ENCODE data around the gene KMT5C. TPM values are rescaled to one million over a fixed set of nuclear protein-coding genes. Genes with fewer than 3 reads are reported as not detected.

Gene KMT5C
- total and polyA plus RNA-seq, 2 donors (not counting 1 experiment from before 2014, with no cell fraction given) = 22.2 to 23.6 TPM

GRCh38 chr19:55304279-55304978 is 35.2 kb upstream of the KMT5C start:
- no peaks in the 10 kb centered on the region for H3K9me3 Mint-ChIP-seq (ENCODE audit: insufficient read depth)
- Histone ChIP-seq H3K9me3 (ENCODE audit: control extremely low read depth in 1 of 3, control insufficient read depth in 2 of 3, insufficient read depth in 1 of 3, low read length in 2 of 3) (peaks cover 0 to 9% (median 0%) of the 10 kb centered on the region in 3 donors), H3K36me3 (replicated peaks in 1 of 2; ENCODE audit: control extremely low read depth in 1 of 2, control insufficient read depth in 1 of 2, extremely low read depth in 1 of 2, insufficient read depth in 2 of 2, low read length in 1 of 2) (no peaks in the 10 kb centered on the region), H3K27me3 (replicated peaks in 1 of 4; ENCODE audit: control extremely low read depth in 1 of 4, control insufficient read depth in 3 of 4, insufficient read depth in 4 of 4, low read length in 3 of 4) (no peaks in the 10 kb centered on the region), H3K4me1 (ENCODE audit: control insufficient read depth in 2 of 2, insufficient read depth in 2 of 2, low read length in 2 of 2) (peaks cover 8 to 15% of the 10 kb centered on the region in 2 donors), H3K4me2 (replicated peaks; ENCODE audit: low read depth, low read length, poor library complexity, severe bottlenecking) (no peak overlapping the region), H3K27ac (ENCODE audit: low read length in 2 of 2) (no peak overlapping the region), H3K4me3 (ENCODE audit: control extremely low read depth in 1 of 5, extremely low read depth in 1 of 5, insufficient read depth in 1 of 5, low read depth in 2 of 5, low read length in 4 of 5) (no peak overlapping the region), H3K79me2 (ENCODE audit: control insufficient read depth, insufficient read depth, low read length) (no peaks in the 10 kb centered on the region), H4K20me1 (ENCODE audit: control insufficient read depth, insufficient read depth, low read length, poor library complexity, severe bottlenecking) (no peaks in the 10 kb centered on the region), H2AFZ (ENCODE audit: insufficient read depth, low read depth, low read length, poor library complexity, severe bottlenecking) (no peak overlapping the region), H3K9ac (ENCODE audit: low read length) (no peak overlapping the region)
- ATAC-seq (ENCODE audit: low read depth) (no peak), DNase-seq (no peak)
- POLR2A ChIA-PET = interaction anchor here (0.7 kb wide), 1 partner anchor 10 kb away, joined by 9 read pairs; no protein-coding TSS in a partner anchor
- H3K27ac Mint-ChIP-seq = peak overlapping the region; percentile 41
- H3K27me3 Mint-ChIP-seq = no peaks in the 10 kb centered on the region
- no peak overlapping the region for H3K4me3 Mint-ChIP-seq
- peaks cover 9% of the 10 kb centered on the region for H3K4me1 Mint-ChIP-seq
- intact Hi-C loops (cut with micrococcal nuclease) = loop anchor here (5.0 kb wide), 1 partner anchor 198 kb away; no protein-coding TSS in a partner anchor
- CTCF ChIA-PET = no interaction called here
- TF ChIP-seq EZH2 (IDR thresholded peaks at IDR 0.05; ENCODE audit: borderline replicate concordance, insufficient read depth, low read depth, low read length, poor library complexity, severe bottlenecking) = no peak
- TF ChIP-seq CTCF (IDR thresholded peaks at IDR 0.05) = no peak
- WGBS (ENCODE audit: insufficient coverage) = 99% methylated on average over 36 of the region's 39 CpGs

GRCh38 chr19:55304980-55305379 is 34.7 kb upstream of the KMT5C start:
- Histone ChIP-seq H3K36me3 (replicated peaks in 1 of 2; ENCODE audit: control extremely low read depth in 1 of 2, control insufficient read depth in 1 of 2, extremely low read depth in 1 of 2, insufficient read depth in 2 of 2, low read length in 1 of 2) (no peaks in the 10 kb centered on the region), H3K27ac (ENCODE audit: low read length in 2 of 2) (no peak overlapping the region), H3K4me2 (replicated peaks; ENCODE audit: low read depth, low read length, poor library complexity, severe bottlenecking) (no peak overlapping the region), H3K4me1 (ENCODE audit: control insufficient read depth in 2 of 2, insufficient read depth in 2 of 2, low read length in 2 of 2) (peaks cover 8 to 15% of the 10 kb centered on the region in 2 donors), H2AFZ (ENCODE audit: insufficient read depth, low read depth, low read length, poor library complexity, severe bottlenecking) (no peak overlapping the region), H4K20me1 (ENCODE audit: control insufficient read depth, insufficient read depth, low read length, poor library complexity, severe bottlenecking) (no peaks in the 10 kb centered on the region), H3K79me2 (ENCODE audit: control insufficient read depth, insufficient read depth, low read length) (no peaks in the 10 kb centered on the region), H3K27me3 (replicated peaks in 1 of 4; ENCODE audit: control extremely low read depth in 1 of 4, control insufficient read depth in 3 of 4, insufficient read depth in 4 of 4, low read length in 3 of 4) (no peaks in the 10 kb centered on the region), H3K9me3 (ENCODE audit: control extremely low read depth in 1 of 3, control insufficient read depth in 2 of 3, insufficient read depth in 1 of 3, low read length in 2 of 3) (peaks cover 0 to 13% (median 0%) of the 10 kb centered on the region in 3 donors), H3K9ac (ENCODE audit: low read length) (no peak overlapping the region), H3K4me3 (ENCODE audit: control extremely low read depth in 1 of 5, extremely low read depth in 1 of 5, insufficient read depth in 1 of 5, low read depth in 2 of 5, low read length in 4 of 5) (no peak overlapping the region)
- POLR2A ChIA-PET = interaction anchor here (0.7 kb wide), 1 partner anchor 11 kb away, joined by 9 read pairs; no protein-coding TSS in a partner anchor
- DNase-seq (no peak), ATAC-seq (ENCODE audit: low read depth) (no peak)
- intact Hi-C loops (cut with micrococcal nuclease) = loop anchor here (5.0 kb wide), 1 partner anchor 197 kb away; no protein-coding TSS in a partner anchor
- no peaks in the 10 kb centered on the region for H3K9me3 Mint-ChIP-seq (ENCODE audit: insufficient read depth)
- H3K27ac Mint-ChIP-seq = no peak overlapping the region
- H3K27me3 Mint-ChIP-seq = no peaks in the 10 kb centered on the region
- WGBS (ENCODE audit: insufficient coverage) = 88% methylated on average over 10 of the region's 14 CpGs
- TF ChIP-seq CTCF (IDR thresholded peaks at IDR 0.05) = no peak
- no peak for TF ChIP-seq EZH2 (IDR thresholded peaks at IDR 0.05; ENCODE audit: borderline replicate concordance, insufficient read depth, low read depth, low read length, poor library complexity, severe bottlenecking)
- CTCF ChIA-PET = no interaction called here
- peaks cover 9% of the 10 kb centered on the region for H3K4me1 Mint-ChIP-seq
- no peak overlapping the region for H3K4me3 Mint-ChIP-seq

Data from B cell (primary cell).